H1 (cell line): Measurements from ENCODE around the gene PTAR1.

Source experiments
- BRCA1 ChIP-seq: IDR thresholded peaks from 2 replicates; pipeline ENCODE4 v1.6.1; 2012; ENCODE audit warnings: low read depth, low read length, improper control_type of control experiment
- EP300 ChIP-seq, 2 experiments: IDR thresholded peaks; 1 replicate in 1 of 2; 2 replicates in 1 of 2; pipeline ENCODE4 v1.6.1; 2011 to 2012; ENCODE audit warnings: low read depth in 2 of 2, low read length in 2 of 2, mild to moderate bottlenecking in 2 of 2, borderline replicate concordance in 1 of 2, inconsistent platforms in 1 of 2, moderate library complexity in 1 of 2
- HDAC2 ChIP-seq, 2 experiments: fragments of 300-600 bp in 1 of 2; sonication (generic) in 1 of 2; IDR thresholded peaks; 2 replicates each; pipeline ENCODE4 v1.6.1; 2011 to 2012; ENCODE audit warnings: low read depth in 2 of 2, low read length in 2 of 2, mild to moderate bottlenecking in 2 of 2, moderate library complexity in 2 of 2, borderline replicate concordance in 1 of 2, inconsistent platforms in 1 of 2
- POLR2A ChIP-seq, 2 experiments: IDR thresholded peaks; 1 replicate in 1 of 2; 2 replicates in 1 of 2; pipeline ENCODE4 v1.6.1; 2011; ENCODE audit warnings: low read depth in 2 of 2, low read length in 2 of 2, mild to moderate bottlenecking in 2 of 2; ENCODE audit errors: control extremely low read depth in 1 of 2
- SP1 ChIP-seq: IDR thresholded peaks from 2 replicates; pipeline ENCODE4 v1.6.1; 2011; ENCODE audit warnings: low read depth, low read length
- TF ChIP-seq, protein P1 (sequence below), 3 experiments: IDR thresholded peaks; 1 replicate in 2 of 3; 2 replicates in 1 of 3; pipeline versions ENCODE4 v1.5.1 to v1.6.1; 2011; ENCODE audit warnings: low read length in 3 of 3, mild to moderate bottlenecking in 3 of 3, inconsistent platforms in 2 of 3, low read depth in 1 of 3, moderate library complexity in 1 of 3; ENCODE audit not compliant: insufficient read depth in 1 of 3; ENCODE audit errors: control extremely low read depth in 1 of 3

DNA sequence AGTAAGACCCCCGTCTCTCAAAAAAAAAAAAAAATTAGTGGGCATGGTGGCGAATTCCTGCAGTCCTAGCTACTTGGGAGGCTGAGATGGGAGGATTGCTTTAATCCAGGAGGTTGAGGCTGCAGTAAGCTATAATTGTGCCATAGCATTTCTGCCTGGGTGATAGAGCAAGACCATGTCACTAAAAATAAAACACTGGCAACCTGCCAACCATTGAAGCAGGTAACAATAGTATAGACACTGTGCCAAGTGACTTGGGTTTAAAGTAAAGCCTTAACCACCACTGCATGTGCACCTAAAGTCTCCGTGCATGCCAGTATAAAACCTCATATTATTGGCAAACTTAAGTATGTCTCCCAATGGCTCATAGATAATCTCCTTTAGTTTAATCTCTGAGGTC lies 84.2 kb downstream of the PTAR1 start:
- TF ChIP-seq EP300 (IDR thresholded peaks at IDR 0.05; ENCODE audit: borderline replicate concordance in 1 of 2, low read depth in 2 of 2, low read length in 2 of 2) (no peak), HDAC2 (IDR thresholded peaks at IDR 0.05; ENCODE audit: borderline replicate concordance in 1 of 2, low read depth in 2 of 2, low read length in 2 of 2) (no peak), POLR2A (IDR thresholded peaks at IDR 0.05; ENCODE audit: control extremely low read depth in 1 of 2, low read depth in 2 of 2, low read length in 2 of 2) (no peak), SP1 (no peak), BRCA1 (no peak)
- TF ChIP-seq, protein P1, sequence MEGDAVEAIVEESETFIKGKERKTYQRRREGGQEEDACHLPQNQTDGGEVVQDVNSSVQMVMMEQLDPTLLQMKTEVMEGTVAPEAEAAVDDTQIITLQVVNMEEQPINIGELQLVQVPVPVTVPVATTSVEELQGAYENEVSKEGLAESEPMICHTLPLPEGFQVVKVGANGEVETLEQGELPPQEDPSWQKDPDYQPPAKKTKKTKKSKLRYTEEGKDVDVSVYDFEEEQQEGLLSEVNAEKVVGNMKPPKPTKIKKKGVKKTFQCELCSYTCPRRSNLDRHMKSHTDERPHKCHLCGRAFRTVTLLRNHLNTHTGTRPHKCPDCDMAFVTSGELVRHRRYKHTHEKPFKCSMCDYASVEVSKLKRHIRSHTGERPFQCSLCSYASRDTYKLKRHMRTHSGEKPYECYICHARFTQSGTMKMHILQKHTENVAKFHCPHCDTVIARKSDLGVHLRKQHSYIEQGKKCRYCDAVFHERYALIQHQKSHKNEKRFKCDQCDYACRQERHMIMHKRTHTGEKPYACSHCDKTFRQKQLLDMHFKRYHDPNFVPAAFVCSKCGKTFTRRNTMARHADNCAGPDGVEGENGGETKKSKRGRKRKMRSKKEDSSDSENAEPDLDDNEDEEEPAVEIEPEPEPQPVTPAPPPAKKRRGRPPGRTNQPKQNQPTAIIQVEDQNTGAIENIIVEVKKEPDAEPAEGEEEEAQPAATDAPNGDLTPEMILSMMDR (IDR thresholded peaks at IDR 0.05; ENCODE audit: control extremely low read depth in 1 of 3, insufficient read depth in 1 of 3, low read depth in 1 of 3, low read length in 3 of 3), result no peak
